Lower leg skin (tissue), 3 donors: ENCODE results near the gene AGR3.

Experiments
- POLR2A ChIP-seq, 2 donors: fragments of 450-650 bp; IDR thresholded peaks; one replicate each; pipeline ENCODE4 v1.6.1; 2016 to 2017; ENCODE audit warnings: antibody characterized with exemption in 2 of 2, mild to moderate bottlenecking in 1 of 2, moderate library complexity in 1 of 2
- TF ChIP-seq, protein P1 (sequence below), 3 donors: fragments of 450-650 bp; IDR thresholded peaks; one replicate each; pipeline ENCODE4 v1.5.1; 2016; ENCODE audit warnings: antibody characterized with exemption in 3 of 3, mild to moderate bottlenecking in 3 of 3, moderate library complexity in 2 of 3

DNA sequence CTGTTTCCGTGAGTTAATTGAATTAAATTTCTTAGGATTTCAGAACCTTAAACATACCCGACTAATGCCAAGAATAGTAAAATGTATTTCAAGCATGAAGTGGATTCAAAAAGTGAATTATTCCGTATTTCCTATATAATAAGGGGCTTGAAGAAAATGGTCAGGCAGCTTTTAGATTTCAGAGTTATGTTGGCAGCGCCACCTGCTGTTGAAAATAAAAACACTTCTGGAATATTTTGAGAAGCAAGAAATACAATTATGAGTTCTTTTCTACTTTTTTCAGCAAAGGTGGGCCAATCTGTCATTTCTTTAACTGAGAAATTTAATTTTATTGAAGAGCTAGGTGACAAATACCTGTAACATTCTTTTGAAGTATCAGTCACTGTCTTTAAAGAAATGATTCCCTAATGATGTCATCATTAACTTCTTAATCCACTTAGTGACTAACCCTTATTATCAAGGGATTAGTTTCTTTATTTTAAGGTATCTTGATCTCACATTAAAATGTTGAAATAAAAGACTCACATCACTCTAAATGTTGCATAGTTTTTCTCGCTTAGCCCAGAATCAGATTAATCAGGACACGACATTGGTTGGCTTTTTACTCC lies 36.6 kb upstream of the AGR3 start:
- TF ChIP-seq, protein P1, sequence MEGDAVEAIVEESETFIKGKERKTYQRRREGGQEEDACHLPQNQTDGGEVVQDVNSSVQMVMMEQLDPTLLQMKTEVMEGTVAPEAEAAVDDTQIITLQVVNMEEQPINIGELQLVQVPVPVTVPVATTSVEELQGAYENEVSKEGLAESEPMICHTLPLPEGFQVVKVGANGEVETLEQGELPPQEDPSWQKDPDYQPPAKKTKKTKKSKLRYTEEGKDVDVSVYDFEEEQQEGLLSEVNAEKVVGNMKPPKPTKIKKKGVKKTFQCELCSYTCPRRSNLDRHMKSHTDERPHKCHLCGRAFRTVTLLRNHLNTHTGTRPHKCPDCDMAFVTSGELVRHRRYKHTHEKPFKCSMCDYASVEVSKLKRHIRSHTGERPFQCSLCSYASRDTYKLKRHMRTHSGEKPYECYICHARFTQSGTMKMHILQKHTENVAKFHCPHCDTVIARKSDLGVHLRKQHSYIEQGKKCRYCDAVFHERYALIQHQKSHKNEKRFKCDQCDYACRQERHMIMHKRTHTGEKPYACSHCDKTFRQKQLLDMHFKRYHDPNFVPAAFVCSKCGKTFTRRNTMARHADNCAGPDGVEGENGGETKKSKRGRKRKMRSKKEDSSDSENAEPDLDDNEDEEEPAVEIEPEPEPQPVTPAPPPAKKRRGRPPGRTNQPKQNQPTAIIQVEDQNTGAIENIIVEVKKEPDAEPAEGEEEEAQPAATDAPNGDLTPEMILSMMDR (IDR thresholded peaks at IDR 0.05): no peak
- TF ChIP-seq POLR2A (IDR thresholded peaks at IDR 0.05): no peak
